ENCODE results near the gene SVIL. TPM values are rescaled to one million over a fixed set of nuclear protein-coding genes. Genes with fewer than 3 reads are reported as not detected.

The SVIL gene
- total and polyA plus RNA-seq, 4 donors, result 3.1 to 26.0 (median 9.4) TPM

DNA sequence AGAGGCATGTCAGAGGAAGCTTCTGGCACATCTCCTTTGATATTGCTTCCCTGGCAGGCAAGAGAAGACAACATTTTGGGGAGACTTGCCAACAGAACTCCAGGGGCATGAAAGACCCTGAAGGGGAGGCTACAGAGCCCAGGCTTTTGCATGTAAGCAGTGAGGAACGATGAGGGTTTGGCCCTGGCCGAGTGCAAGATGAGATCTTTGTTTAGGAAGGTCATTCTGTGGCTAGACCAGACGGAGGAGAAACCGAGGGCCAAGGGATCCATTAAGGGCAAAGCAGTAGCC lies 3.8 kb downstream of the SVIL start:
- no peaks in the 10 kb centered on the region for H3K27me3 ChIP-seq (ENCODE audit: control insufficient read depth in 4 of 4, insufficient read depth in 4 of 4, low read length in 3 of 4)
- H3K4me3 ChIP-seq (ENCODE audit: low read depth in 1 of 3, low read length in 3 of 3), result no peak overlapping the region
- no peak for TF ChIP-seq HNF4A (conservative IDR thresholded peaks at IDR 0.05)
- TF ChIP-seq FOXA2 (IDR thresholded peaks at IDR 0.05), result no peak
- TF ChIP-seq RAD21 (IDR thresholded peaks at IDR 0.05), result no peak
- TF ChIP-seq, protein P1, sequence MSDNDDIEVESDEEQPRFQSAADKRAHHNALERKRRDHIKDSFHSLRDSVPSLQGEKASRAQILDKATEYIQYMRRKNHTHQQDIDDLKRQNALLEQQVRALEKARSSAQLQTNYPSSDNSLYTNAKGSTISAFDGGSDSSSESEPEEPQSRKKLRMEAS (IDR thresholded peaks at IDR 0.05), result no peak
- TF ChIP-seq GABPA (IDR thresholded peaks at IDR 0.05 in 1 of 2, conservative IDR thresholded peaks at IDR 0.05 in 1 of 2), result no peak
- DNase-seq (ENCODE audit: low spot score), result no peak
- peaks cover 0 to 14% (median 9%) of the 10 kb centered on the region in 4 donors for H3K4me1 ChIP-seq (ENCODE audit: control insufficient read depth in 4 of 4, insufficient read depth in 4 of 4, low read length in 3 of 4)
- H3K9ac ChIP-seq (ENCODE audit: low read depth in 1 of 2, low read length in 2 of 2), result no peak overlapping the region
- H3K9me3 ChIP-seq (ENCODE audit: control insufficient read depth in 4 of 4, low read length in 3 of 4), result no peaks in the 10 kb centered on the region
- WGBS, result 96% methylated on average over 4 of the region's 4 CpGs
- H3K27ac ChIP-seq (ENCODE audit: low read depth in 1 of 2, low read length in 2 of 2), result no peak overlapping the region
- no peaks in the 10 kb centered on the region for H3K36me3 ChIP-seq (ENCODE audit: control insufficient read depth in 4 of 4, insufficient read depth in 3 of 4, low read depth in 1 of 4, low read length in 3 of 4)

DNA sequence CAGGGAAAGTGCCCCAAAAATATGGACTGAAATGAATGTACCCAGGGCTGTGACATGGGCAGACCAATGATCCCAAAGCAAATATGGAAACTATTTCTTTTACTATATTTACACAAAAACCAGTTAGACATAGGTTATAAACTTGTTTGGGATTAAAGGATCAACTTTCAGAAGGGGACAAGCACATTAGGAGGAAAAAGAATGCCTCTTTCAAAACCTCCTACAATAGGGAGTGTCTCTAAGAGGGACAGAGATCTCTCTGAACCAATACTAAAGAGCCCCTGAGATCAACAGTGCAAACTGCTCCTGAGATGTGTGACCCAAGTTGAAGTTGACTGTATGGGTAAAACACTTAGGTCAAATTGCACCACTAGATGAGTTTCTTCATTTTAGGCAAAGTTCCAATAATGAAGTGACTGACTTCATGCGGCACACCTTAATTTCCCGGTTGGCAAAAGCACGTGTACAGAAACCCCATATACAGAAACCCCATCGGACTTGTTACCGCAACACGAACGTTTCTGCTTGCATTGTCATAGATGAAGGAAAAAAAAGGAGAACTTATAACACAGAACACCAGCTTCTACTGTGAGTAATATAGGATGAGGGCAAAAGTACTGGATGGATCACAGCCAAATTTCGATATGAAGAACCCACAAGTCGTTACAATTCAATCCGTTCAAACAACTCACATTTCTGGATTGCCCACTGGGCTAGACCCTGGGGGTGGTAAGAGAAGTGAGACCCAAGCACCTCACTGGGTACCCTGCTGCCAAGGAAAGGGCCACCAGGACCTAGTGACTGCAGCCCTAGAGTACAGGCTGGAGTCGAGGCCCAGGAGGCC lies 4.3 kb downstream of the SVIL start:
- 80% methylated on average over 11 of the region's 11 CpGs for WGBS
- no peak for DNase-seq (ENCODE audit: low spot score)
- TF ChIP-seq, protein P1 (IDR thresholded peaks at IDR 0.05), result no peak
- TF ChIP-seq SP1 (IDR thresholded peaks at IDR 0.05) (no peak), RXRA (IDR thresholded peaks at IDR 0.05) (no peak), YY1 (IDR thresholded peaks at IDR 0.05) (no peak), EGR1 (IDR thresholded peaks at IDR 0.05; ENCODE audit: low read depth in 2 of 2) (no peak), TAF1 (conservative IDR thresholded peaks at IDR 0.05) (no peak), FOXA1 (IDR thresholded peaks at IDR 0.05) (no peak), RAD21 (IDR thresholded peaks at IDR 0.05) (no peak), HNF4G (IDR thresholded peaks at IDR 0.05) (no peak), HNF4A (conservative IDR thresholded peaks at IDR 0.05) (no peak), GABPA (IDR thresholded peaks at IDR 0.05 in 1 of 2, conservative IDR thresholded peaks at IDR 0.05 in 1 of 2) (no peak)
- TF ChIP-seq, protein P2, sequence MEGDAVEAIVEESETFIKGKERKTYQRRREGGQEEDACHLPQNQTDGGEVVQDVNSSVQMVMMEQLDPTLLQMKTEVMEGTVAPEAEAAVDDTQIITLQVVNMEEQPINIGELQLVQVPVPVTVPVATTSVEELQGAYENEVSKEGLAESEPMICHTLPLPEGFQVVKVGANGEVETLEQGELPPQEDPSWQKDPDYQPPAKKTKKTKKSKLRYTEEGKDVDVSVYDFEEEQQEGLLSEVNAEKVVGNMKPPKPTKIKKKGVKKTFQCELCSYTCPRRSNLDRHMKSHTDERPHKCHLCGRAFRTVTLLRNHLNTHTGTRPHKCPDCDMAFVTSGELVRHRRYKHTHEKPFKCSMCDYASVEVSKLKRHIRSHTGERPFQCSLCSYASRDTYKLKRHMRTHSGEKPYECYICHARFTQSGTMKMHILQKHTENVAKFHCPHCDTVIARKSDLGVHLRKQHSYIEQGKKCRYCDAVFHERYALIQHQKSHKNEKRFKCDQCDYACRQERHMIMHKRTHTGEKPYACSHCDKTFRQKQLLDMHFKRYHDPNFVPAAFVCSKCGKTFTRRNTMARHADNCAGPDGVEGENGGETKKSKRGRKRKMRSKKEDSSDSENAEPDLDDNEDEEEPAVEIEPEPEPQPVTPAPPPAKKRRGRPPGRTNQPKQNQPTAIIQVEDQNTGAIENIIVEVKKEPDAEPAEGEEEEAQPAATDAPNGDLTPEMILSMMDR (IDR thresholded peaks at IDR 0.05; ENCODE audit: low read depth, low read length, missing input control), result no peak
- TF ChIP-seq, protein P3, sequence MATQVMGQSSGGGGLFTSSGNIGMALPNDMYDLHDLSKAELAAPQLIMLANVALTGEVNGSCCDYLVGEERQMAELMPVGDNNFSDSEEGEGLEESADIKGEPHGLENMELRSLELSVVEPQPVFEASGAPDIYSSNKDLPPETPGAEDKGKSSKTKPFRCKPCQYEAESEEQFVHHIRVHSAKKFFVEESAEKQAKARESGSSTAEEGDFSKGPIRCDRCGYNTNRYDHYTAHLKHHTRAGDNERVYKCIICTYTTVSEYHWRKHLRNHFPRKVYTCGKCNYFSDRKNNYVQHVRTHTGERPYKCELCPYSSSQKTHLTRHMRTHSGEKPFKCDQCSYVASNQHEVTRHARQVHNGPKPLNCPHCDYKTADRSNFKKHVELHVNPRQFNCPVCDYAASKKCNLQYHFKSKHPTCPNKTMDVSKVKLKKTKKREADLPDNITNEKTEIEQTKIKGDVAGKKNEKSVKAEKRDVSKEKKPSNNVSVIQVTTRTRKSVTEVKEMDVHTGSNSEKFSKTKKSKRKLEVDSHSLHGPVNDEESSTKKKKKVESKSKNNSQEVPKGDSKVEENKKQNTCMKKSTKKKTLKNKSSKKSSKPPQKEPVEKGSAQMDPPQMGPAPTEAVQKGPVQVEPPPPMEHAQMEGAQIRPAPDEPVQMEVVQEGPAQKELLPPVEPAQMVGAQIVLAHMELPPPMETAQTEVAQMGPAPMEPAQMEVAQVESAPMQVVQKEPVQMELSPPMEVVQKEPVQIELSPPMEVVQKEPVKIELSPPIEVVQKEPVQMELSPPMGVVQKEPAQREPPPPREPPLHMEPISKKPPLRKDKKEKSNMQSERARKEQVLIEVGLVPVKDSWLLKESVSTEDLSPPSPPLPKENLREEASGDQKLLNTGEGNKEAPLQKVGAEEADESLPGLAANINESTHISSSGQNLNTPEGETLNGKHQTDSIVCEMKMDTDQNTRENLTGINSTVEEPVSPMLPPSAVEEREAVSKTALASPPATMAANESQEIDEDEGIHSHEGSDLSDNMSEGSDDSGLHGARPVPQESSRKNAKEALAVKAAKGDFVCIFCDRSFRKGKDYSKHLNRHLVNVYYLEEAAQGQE (IDR thresholded peaks at IDR 0.05), result no peak
- TF ChIP-seq, protein P4, sequence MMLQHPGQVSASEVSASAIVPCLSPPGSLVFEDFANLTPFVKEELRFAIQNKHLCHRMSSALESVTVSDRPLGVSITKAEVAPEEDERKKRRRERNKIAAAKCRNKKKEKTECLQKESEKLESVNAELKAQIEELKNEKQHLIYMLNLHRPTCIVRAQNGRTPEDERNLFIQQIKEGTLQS (IDR thresholded peaks at IDR 0.05), result no peak
- Histone ChIP-seq H3K36me3 (ENCODE audit: control insufficient read depth in 4 of 4, insufficient read depth in 3 of 4, low read depth in 1 of 4, low read length in 3 of 4) (no peaks in the 10 kb centered on the region), H3K9me3 (ENCODE audit: control insufficient read depth in 4 of 4, low read length in 3 of 4) (no peaks in the 10 kb centered on the region), H3K4me3 (ENCODE audit: low read depth in 1 of 3, low read length in 3 of 3) (no peak overlapping the region), H3K9ac (ENCODE audit: low read depth in 1 of 2, low read length in 2 of 2) (no peak overlapping the region), H3K4me1 (ENCODE audit: control insufficient read depth in 4 of 4, insufficient read depth in 4 of 4, low read length in 3 of 4) (peaks cover 0 to 14% (median 7%) of the 10 kb centered on the region in 4 donors), H3K27me3 (ENCODE audit: control insufficient read depth in 4 of 4, insufficient read depth in 4 of 4, low read length in 3 of 4) (no peaks in the 10 kb centered on the region), H3K27ac (ENCODE audit: low read depth in 1 of 2, low read length in 2 of 2) (no peak overlapping the region)
